ENCODE measurements around the gene CNTNAP4. TPM values are rescaled to one million over a fixed set of nuclear protein-coding genes. Genes with fewer than 3 reads are reported as not detected.
A peak's percentile ranks its signal among the peaks of the same experiment; 100 is the strongest.

The CNTNAP4 gene
- total RNA-seq, 1 donor from 2014 or later = 7.0 TPM

GRCh38 chr16:76487411-76488064, 210.3 kb downstream of the CNTNAP4 start:
- DNase-seq (ENCODE audit: low spot score) = no peak

- DNase-seq (ENCODE audit: low spot score) = no peak
These were observed 210.8 kb downstream of the CNTNAP4 start for GRCh38 chr16:76488065-76488417.

- no peak for DNase-seq (ENCODE audit: low spot score)
These were observed 212.9 kb downstream of the CNTNAP4 start for GRCh38 chr16:76490036-76490639.

- no peak for DNase-seq (ENCODE audit: low spot score)
These were observed 222.8 kb downstream of the CNTNAP4 start for GRCh38 chr16:76500006-76500405.

GRCh38 chr16:76502063-76502462, 224.9 kb downstream of the CNTNAP4 start:
- DNase-seq (ENCODE audit: low spot score) = no peak

- DNase-seq (ENCODE audit: low spot score) = no peak
These were observed 225.4 kb downstream of the CNTNAP4 start for GRCh38 chr16:76502555-76502954.

GRCh38 chr16:76503091-76503490, 225.9 kb downstream of the CNTNAP4 start:
- DNase-seq (ENCODE audit: low spot score) = no peak

GRCh38 chr16:76511203-76511602, 234.0 kb downstream of the CNTNAP4 start:
- no peak for DNase-seq (ENCODE audit: low spot score)

- peak; percentile 64 for DNase-seq (ENCODE audit: low spot score)
These were observed 241.6 kb downstream of the CNTNAP4 start for GRCh38 chr16:76518781-76519180.

- DNase-seq (ENCODE audit: low spot score) = peak; percentile 47
These were observed 247.2 kb downstream of the CNTNAP4 start for GRCh38 chr16:76524356-76524755.

- DNase-seq (ENCODE audit: low spot score) = no peak
These were observed 247.6 kb downstream of the CNTNAP4 start for GRCh38 chr16:76524769-76525168.

GRCh38 chr16:76527244-76527643, 250.0 kb downstream of the CNTNAP4 start:
- no peak for DNase-seq (ENCODE audit: low spot score)

GRCh38 chr16:76529120-76529519, 251.9 kb downstream of the CNTNAP4 start:
- no peak for DNase-seq (ENCODE audit: low spot score)

- no peak for DNase-seq (ENCODE audit: low spot score)
These were observed 254.0 kb downstream of the CNTNAP4 start for GRCh38 chr16:76531236-76531635.

- no peak for DNase-seq (ENCODE audit: low spot score)
These were observed 255.2 kb downstream of the CNTNAP4 start for GRCh38 chr16:76532188-76532973.

GRCh38 chr16:76539609-76540008, 262.4 kb downstream of the CNTNAP4 start:
- DNase-seq (ENCODE audit: low spot score) = no peak

GRCh38 chr16:76541070-76541469, 263.9 kb downstream of the CNTNAP4 start:
- no peak for DNase-seq (ENCODE audit: low spot score)

- DNase-seq (ENCODE audit: low spot score) = no peak
These were observed 288.3 kb downstream of the CNTNAP4 start for GRCh38 chr16:76565542-76565941.

GRCh38 chr16:76571755-76572154, 294.6 kb downstream of the CNTNAP4 start:
- DNase-seq (ENCODE audit: low spot score) = no peak

- no peak for DNase-seq (ENCODE audit: low spot score)
These were observed 296.1 kb downstream of the CNTNAP4 start for GRCh38 chr16:76573281-76573680.

GRCh38 chr16:76574651-76575050, 297.4 kb downstream of the CNTNAP4 start:
- DNase-seq (ENCODE audit: low spot score) = no peak

- DNase-seq (ENCODE audit: low spot score) = peak; percentile 13
These were observed 299.3 kb downstream of the CNTNAP4 start for GRCh38 chr16:76576526-76576925.

- no peak for DNase-seq (ENCODE audit: low spot score)
These were observed 299.8 kb downstream of the CNTNAP4 start for GRCh38 chr16:76577003-76577402.
